ENCODE results near the gene KCNH2. TPM values are rescaled to one million over a fixed set of nuclear protein-coding genes. Genes with fewer than 3 reads are reported as not detected.

Gene KCNH2
- total RNA-seq, 1 experiment from 2014 or later, result 0.22 TPM

GRCh38 chr7:150996376-150997074 is 18.4 kb upstream of the KCNH2 start:
- H3K4me1 ChIP-seq (ENCODE audit: low read length), result peaks cover 14% of the 10 kb centered on the region
- no peak for DNase-seq
- H3K9ac ChIP-seq (ENCODE audit: low read length), result no peak overlapping the region
- no peaks in the 10 kb centered on the region for H3K9me3 ChIP-seq (ENCODE audit: low read length)
- no peaks in the 10 kb centered on the region for H3K36me3 ChIP-seq (ENCODE audit: insufficient read depth, low read length)
- no peak overlapping the region for H3K4me3 ChIP-seq (ENCODE audit: low read length)
- no peaks in the 10 kb centered on the region for H3K27me3 ChIP-seq (ENCODE audit: low read length)
- H3K4me2 ChIP-seq (ENCODE audit: low read depth, low read length, poor library complexity, severe bottlenecking), result no peak overlapping the region
- no peak overlapping the region for H3K27ac ChIP-seq (ENCODE audit: low read length)
- H3K9me2 ChIP-seq (replicated peaks; ENCODE audit: insufficient read depth, low read length), result no peaks in the 10 kb centered on the region
- no peaks in the 10 kb centered on the region for H4K20me1 ChIP-seq (ENCODE audit: insufficient read depth, low read depth, low read length)
- H3K79me2 ChIP-seq (ENCODE audit: low read length), result no peaks in the 10 kb centered on the region
- H2AFZ ChIP-seq (ENCODE audit: low read length), result no peak overlapping the region

GRCh38 chr7:150994838-150995510 is 16.9 kb upstream of the KCNH2 start:
- peak overlapping the region; percentile 45; the same call in 1 of the 2 replicates for H3K4me3 ChIP-seq (ENCODE audit: low read length)
- no peak for DNase-seq
- H3K27ac ChIP-seq (ENCODE audit: low read length), result no peak overlapping the region
- peak overlapping the region; percentile 48 for H3K4me2 ChIP-seq (ENCODE audit: low read depth, low read length, poor library complexity, severe bottlenecking)
- no peaks in the 10 kb centered on the region for H3K9me2 ChIP-seq (replicated peaks; ENCODE audit: insufficient read depth, low read length)
- peak overlapping the region; percentile 77 for H2AFZ ChIP-seq (ENCODE audit: low read length)
- H3K27me3 ChIP-seq (ENCODE audit: low read length), result no peaks in the 10 kb centered on the region
- no peaks in the 10 kb centered on the region for H3K79me2 ChIP-seq (ENCODE audit: low read length)
- no peaks in the 10 kb centered on the region for H3K9me3 ChIP-seq (ENCODE audit: low read length)
- H3K36me3 ChIP-seq (ENCODE audit: insufficient read depth, low read length), result no peaks in the 10 kb centered on the region
- H3K4me1 ChIP-seq (ENCODE audit: low read length), result peaks cover 14% of the 10 kb centered on the region
- peak overlapping the region; percentile 66 for H3K9ac ChIP-seq (ENCODE audit: low read length)
- no peaks in the 10 kb centered on the region for H4K20me1 ChIP-seq (ENCODE audit: insufficient read depth, low read depth, low read length)

GRCh38 chr7:150994141-150994837 is 16.2 kb upstream of the KCNH2 start:
- no peaks in the 10 kb centered on the region for H3K9me2 ChIP-seq (replicated peaks; ENCODE audit: insufficient read depth, low read length)
- H3K27ac ChIP-seq (ENCODE audit: low read length), result peak overlapping the region; percentile 44
- no peaks in the 10 kb centered on the region for H3K36me3 ChIP-seq (ENCODE audit: insufficient read depth, low read length)
- no peaks in the 10 kb centered on the region for H4K20me1 ChIP-seq (ENCODE audit: insufficient read depth, low read depth, low read length)
- H3K4me2 ChIP-seq (ENCODE audit: low read depth, low read length, poor library complexity, severe bottlenecking), result peak overlapping the region; percentile 48
- no peaks in the 10 kb centered on the region for H3K9me3 ChIP-seq (ENCODE audit: low read length)
- peak overlapping the region; percentile 77 for H2AFZ ChIP-seq (ENCODE audit: low read length)
- H3K27me3 ChIP-seq (ENCODE audit: low read length), result no peaks in the 10 kb centered on the region
- peak; percentile 84 for DNase-seq
- peak overlapping the region; percentile 66 for H3K9ac ChIP-seq (ENCODE audit: low read length)
- peak overlapping the region; percentile 45; the same call in 1 of the 2 replicates for H3K4me3 ChIP-seq (ENCODE audit: low read length)
- no peaks in the 10 kb centered on the region for H3K79me2 ChIP-seq (ENCODE audit: low read length)
- H3K4me1 ChIP-seq (ENCODE audit: low read length), result peaks cover 14% of the 10 kb centered on the region

GRCh38 chr7:150993511-150993910 is 15.4 kb upstream of the KCNH2 start:
- H3K4me2 ChIP-seq (ENCODE audit: low read depth, low read length, poor library complexity, severe bottlenecking), result no peak overlapping the region
- H4K20me1 ChIP-seq (ENCODE audit: insufficient read depth, low read depth, low read length), result no peaks in the 10 kb centered on the region
- H3K9me2 ChIP-seq (replicated peaks; ENCODE audit: insufficient read depth, low read length), result no peaks in the 10 kb centered on the region
- H3K9me3 ChIP-seq (ENCODE audit: low read length), result no peaks in the 10 kb centered on the region
- peaks cover 17% of the 10 kb centered on the region for H3K4me1 ChIP-seq (ENCODE audit: low read length)
- no peak overlapping the region for H3K27ac ChIP-seq (ENCODE audit: low read length)
- H3K9ac ChIP-seq (ENCODE audit: low read length), result peak overlapping the region; percentile 66; the same call in 1 of the 2 replicates
- H3K27me3 ChIP-seq (ENCODE audit: low read length), result no peaks in the 10 kb centered on the region
- no peak overlapping the region for H3K4me3 ChIP-seq (ENCODE audit: low read length)
- no peaks in the 10 kb centered on the region for H3K79me2 ChIP-seq (ENCODE audit: low read length)
- no peak overlapping the region for H2AFZ ChIP-seq (ENCODE audit: low read length)
- H3K36me3 ChIP-seq (ENCODE audit: insufficient read depth, low read length), result no peaks in the 10 kb centered on the region
- no peak for DNase-seq

GRCh38 chr7:150992833-150993302 is 14.7 kb upstream of the KCNH2 start:
- Histone ChIP-seq H4K20me1 (ENCODE audit: insufficient read depth, low read depth, low read length) (no peaks in the 10 kb centered on the region), H3K9me2 (replicated peaks; ENCODE audit: insufficient read depth, low read length) (no peaks in the 10 kb centered on the region), H3K27me3 (ENCODE audit: low read length) (no peaks in the 10 kb centered on the region), H3K27ac (ENCODE audit: low read length) (no peak overlapping the region), H3K4me1 (ENCODE audit: low read length) (peaks cover 19% of the 10 kb centered on the region), H3K36me3 (ENCODE audit: insufficient read depth, low read length) (no peaks in the 10 kb centered on the region), H3K9me3 (ENCODE audit: low read length) (no peaks in the 10 kb centered on the region), H3K9ac (ENCODE audit: low read length) (no peak overlapping the region), H3K79me2 (ENCODE audit: low read length) (no peaks in the 10 kb centered on the region), H3K4me2 (ENCODE audit: low read depth, low read length, poor library complexity, severe bottlenecking) (no peak overlapping the region), H2AFZ (ENCODE audit: low read length) (no peak overlapping the region), H3K4me3 (ENCODE audit: low read length) (no peak overlapping the region)
- DNase-seq, result peak; percentile 82

GRCh38 chr7:150992051-150992640 is 14.0 kb upstream of the KCNH2 start:
- DNase-seq, result no peak
- H3K4me2 ChIP-seq (ENCODE audit: low read depth, low read length, poor library complexity, severe bottlenecking), result no peak overlapping the region
- no peaks in the 10 kb centered on the region for H3K79me2 ChIP-seq (ENCODE audit: low read length)

GRCh38 chr7:150990416-150991186 is 12.5 kb upstream of the KCNH2 start, which contains the start of gene NOS3:
Gene NOS3 (plus strand): TSS chr7:150991017. CDS start chr7:150993804, 2,787 bp downstream.
- H3K4me3 ChIP-seq (ENCODE audit: low read length), result no peak within 1 kb of the TSS
- H3K4me2 ChIP-seq (ENCODE audit: low read depth, low read length, poor library complexity, severe bottlenecking), result no peak within 1 kb of the TSS
- H2AFZ ChIP-seq (ENCODE audit: low read length), result no peak within 1 kb of the TSS
- no peak within 1 kb of the TSS for H3K9ac ChIP-seq (ENCODE audit: low read length)
- H3K27me3 ChIP-seq (ENCODE audit: low read length), result no peaks in the 10 kb centered on the region
- H4K20me1 ChIP-seq (ENCODE audit: insufficient read depth, low read depth, low read length), result peaks cover 4% of the 10 kb centered on the region; the same call in 1 of the 2 replicates
- H3K36me3 ChIP-seq (ENCODE audit: insufficient read depth, low read length), result no peaks in the 10 kb centered on the region
- H3K79me2 ChIP-seq (ENCODE audit: low read length), result no peaks in the 10 kb centered on the region
- H3K4me1 ChIP-seq (ENCODE audit: low read length), result peaks cover 19% of the 10 kb centered on the region
- no peak within 1 kb of the TSS for H3K27ac ChIP-seq (ENCODE audit: low read length)
- no peaks in the 10 kb centered on the region for H3K9me2 ChIP-seq (replicated peaks; ENCODE audit: insufficient read depth, low read length)
- no peaks in the 10 kb centered on the region for H3K9me3 ChIP-seq (ENCODE audit: low read length)
- no peak for DNase-seq

More at GRCh38 chr7:150992051-150992640, 14.0 kb upstream of the KCNH2 start:
- Histone ChIP-seq H3K4me1 (ENCODE audit: low read length) (peaks cover 19% of the 10 kb centered on the region), H3K36me3 (ENCODE audit: insufficient read depth, low read length) (no peaks in the 10 kb centered on the region), H3K4me3 (ENCODE audit: low read length) (no peak overlapping the region), H4K20me1 (ENCODE audit: insufficient read depth, low read depth, low read length) (no peaks in the 10 kb centered on the region), H3K9me2 (replicated peaks; ENCODE audit: insufficient read depth, low read length) (no peaks in the 10 kb centered on the region), H3K27me3 (ENCODE audit: low read length) (no peaks in the 10 kb centered on the region), H3K27ac (ENCODE audit: low read length) (no peak overlapping the region), H3K9me3 (ENCODE audit: low read length) (no peaks in the 10 kb centered on the region), H2AFZ (ENCODE audit: low read length) (no peak overlapping the region), H3K9ac (ENCODE audit: low read length) (no peak overlapping the region)
